MCF 10A (cell line): ENCODE data around the gene CD200R1. TPM values are rescaled to one million over a fixed set of nuclear protein-coding genes. Genes with fewer than 3 reads are reported as not detected.

ENCODE experiments used
- BruUV-seq: library from RNA; stranded (reverse); fragments of 400-500 nt; replicated peaks from 2 replicates; lab custom pipeline; 2021; lab: Mats Ljungman, UMichigan
- CTCF ChIA-PET: fragments of 300-600 bp; sonication (Branson Sonifier 250); formaldehyde crosslinking; extraction: SDS; loops from one replicate; lab custom pipeline; 2021; ENCODE audit warnings: antibody characterized with exemption, inconsistent platforms; lab: Yijun Ruan, JAX
- POLR2A ChIA-PET: fragments of 300-600, 350-650 bp; sonication (Branson Sonifier 250); formaldehyde crosslinking; extraction: SDS; loops from one replicate; lab custom pipeline; 2020; ENCODE audit warnings: antibody characterized with exemption, inconsistent platforms; lab: Yijun Ruan, JAX
- DNase-seq: peaks from one replicate; pipeline ENCODE4 v3.0.0-alpha.2; 2018; ENCODE audit not compliant: unreplicated experiment
- H3K27ac Mint-ChIP-seq: one replicate; pipeline ENCODE4 v1.8.0; 2022; ENCODE audit warnings: mild to moderate bottlenecking, low read depth, mixed read lengths; ENCODE audit not compliant: unreplicated experiment
- H3K27me3 Mint-ChIP-seq: one replicate; pipeline ENCODE4 v1.8.0; 2022; ENCODE audit warnings: mixed read lengths; ENCODE audit not compliant: insufficient read depth, unreplicated experiment
- H3K36me3 Mint-ChIP-seq: one replicate; pipeline ENCODE4 v1.8.0; 2022; ENCODE audit warnings: mild to moderate bottlenecking, moderate library complexity, mixed read lengths; ENCODE audit not compliant: insufficient read depth, unreplicated experiment
- H3K4me1 Mint-ChIP-seq: one replicate; pipeline ENCODE4 v1.8.0; 2022; ENCODE audit warnings: mixed read lengths; ENCODE audit not compliant: insufficient read depth, unreplicated experiment
- H3K4me3 Mint-ChIP-seq: one replicate; pipeline ENCODE4 v1.8.0; 2022; ENCODE audit warnings: mild to moderate bottlenecking, moderate library complexity, mixed read lengths; ENCODE audit not compliant: unreplicated experiment
- H3K9me3 Mint-ChIP-seq: one replicate; pipeline ENCODE4 v1.8.0; 2022; ENCODE audit warnings: mixed read lengths; ENCODE audit not compliant: unreplicated experiment
- intact Hi-C: fragments of 100-400 bp; cut with micrococcal nuclease; formaldehyde crosslinking; loops from 2 replicates; pipeline ENCODE4 v1.14.1; 2022
- total RNA-seq: library from RNA; stranded (reverse); gene quantifications from 2 replicates; pipeline ENCODE4 v1.2.3, GENCODE V29; 2022
- TF ChIP-seq, protein P1 (sequence below): fragments of 200-600 bp; IDR thresholded peaks from one replicate; pipeline ENCODE4 v1.8.0; 2022; ENCODE audit warnings: antibody characterized with exemption, mild to moderate bottlenecking; ENCODE audit not compliant: unreplicated experiment

The CD200R1 gene
- total RNA-seq, 1 experiment from 2014 or later: not detected

DNA sequence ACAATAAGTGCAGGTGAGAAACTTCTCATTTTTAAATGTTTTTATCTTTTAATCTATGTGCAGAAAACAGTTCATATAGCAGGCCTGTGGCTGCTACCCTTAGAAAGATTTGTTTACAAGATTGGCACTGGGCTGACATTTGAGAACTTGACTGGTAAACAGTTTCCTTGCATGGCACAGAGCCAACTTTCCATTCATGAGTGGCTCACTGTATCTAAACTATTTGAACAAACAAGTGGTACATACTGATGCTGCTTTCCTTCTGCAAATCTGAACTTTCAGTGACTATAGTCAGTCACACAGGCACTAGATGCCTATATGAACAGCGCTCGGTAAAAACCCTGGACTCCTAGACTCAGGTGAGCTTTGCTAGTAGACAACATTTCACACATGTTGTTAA, 9.6 kb upstream of the CD200R1 start:
- peaks cover 30% of the 10 kb centered on the region for H3K27me3 Mint-ChIP-seq
- no peak overlapping the region for H3K27ac Mint-ChIP-seq
- no peaks in the 10 kb centered on the region for H3K36me3 Mint-ChIP-seq
- H3K4me3 Mint-ChIP-seq: no peak overlapping the region
- TF ChIP-seq, protein P1, sequence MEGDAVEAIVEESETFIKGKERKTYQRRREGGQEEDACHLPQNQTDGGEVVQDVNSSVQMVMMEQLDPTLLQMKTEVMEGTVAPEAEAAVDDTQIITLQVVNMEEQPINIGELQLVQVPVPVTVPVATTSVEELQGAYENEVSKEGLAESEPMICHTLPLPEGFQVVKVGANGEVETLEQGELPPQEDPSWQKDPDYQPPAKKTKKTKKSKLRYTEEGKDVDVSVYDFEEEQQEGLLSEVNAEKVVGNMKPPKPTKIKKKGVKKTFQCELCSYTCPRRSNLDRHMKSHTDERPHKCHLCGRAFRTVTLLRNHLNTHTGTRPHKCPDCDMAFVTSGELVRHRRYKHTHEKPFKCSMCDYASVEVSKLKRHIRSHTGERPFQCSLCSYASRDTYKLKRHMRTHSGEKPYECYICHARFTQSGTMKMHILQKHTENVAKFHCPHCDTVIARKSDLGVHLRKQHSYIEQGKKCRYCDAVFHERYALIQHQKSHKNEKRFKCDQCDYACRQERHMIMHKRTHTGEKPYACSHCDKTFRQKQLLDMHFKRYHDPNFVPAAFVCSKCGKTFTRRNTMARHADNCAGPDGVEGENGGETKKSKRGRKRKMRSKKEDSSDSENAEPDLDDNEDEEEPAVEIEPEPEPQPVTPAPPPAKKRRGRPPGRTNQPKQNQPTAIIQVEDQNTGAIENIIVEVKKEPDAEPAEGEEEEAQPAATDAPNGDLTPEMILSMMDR: no peak
- ChIA-PET CTCF (interaction anchor here (0.7 to 7.6 kb wide), 6 partner anchors 8 to 422 kb away, joined by 3 to 103 read pairs (median 5); partner anchors contain the start of gene CCDC80), POLR2A (interaction anchor here (1.3 kb wide), 1 partner anchor 313 kb away, joined by 4 read pairs; no protein-coding TSS in a partner anchor)
- peak; percentile 30 for DNase-seq
- no TSS peak for BruUV-seq
- H3K9me3 Mint-ChIP-seq: no peaks in the 10 kb centered on the region
- no peaks in the 10 kb centered on the region for H3K4me1 Mint-ChIP-seq
- intact Hi-C loops: no loop called here

DNA sequence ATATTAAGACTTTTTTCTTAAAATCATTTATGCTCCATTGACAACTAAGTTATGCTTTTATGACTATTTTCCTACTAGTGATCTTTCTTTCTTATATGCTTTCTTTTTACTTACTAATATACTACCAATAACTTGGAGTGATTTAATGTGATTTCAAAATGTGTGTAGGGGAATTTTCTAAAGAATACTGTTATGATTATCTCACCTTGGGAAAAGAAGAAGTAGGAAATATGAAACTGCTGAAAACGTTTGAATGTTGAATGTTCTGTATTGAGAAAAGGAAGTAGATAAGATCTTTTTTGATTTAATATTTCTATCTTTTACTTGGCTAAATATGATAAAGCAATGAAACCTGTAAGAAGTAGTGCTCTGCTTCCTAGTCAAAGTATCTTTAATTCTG, 7.8 kb upstream of the CD200R1 start:
- Mint-ChIP-seq H3K36me3 (no peaks in the 10 kb centered on the region), H3K4me1 (no peaks in the 10 kb centered on the region), H3K9me3 (no peaks in the 10 kb centered on the region), H3K4me3 (no peak overlapping the region), H3K27ac (no peak overlapping the region), H3K27me3 (peaks cover 30% of the 10 kb centered on the region)
- BruUV-seq: no TSS peak
- CTCF ChIA-PET: interaction anchor here (0.8 to 7.6 kb wide), 5 partner anchors 9 to 400 kb away, joined by 3 to 103 read pairs (median 10); partner anchors contain the start of gene CCDC80
- TF ChIP-seq, protein P1: no peak
- POLR2A ChIA-PET: no interaction called here
- intact Hi-C loops: no loop called here
- no peak for DNase-seq

DNA sequence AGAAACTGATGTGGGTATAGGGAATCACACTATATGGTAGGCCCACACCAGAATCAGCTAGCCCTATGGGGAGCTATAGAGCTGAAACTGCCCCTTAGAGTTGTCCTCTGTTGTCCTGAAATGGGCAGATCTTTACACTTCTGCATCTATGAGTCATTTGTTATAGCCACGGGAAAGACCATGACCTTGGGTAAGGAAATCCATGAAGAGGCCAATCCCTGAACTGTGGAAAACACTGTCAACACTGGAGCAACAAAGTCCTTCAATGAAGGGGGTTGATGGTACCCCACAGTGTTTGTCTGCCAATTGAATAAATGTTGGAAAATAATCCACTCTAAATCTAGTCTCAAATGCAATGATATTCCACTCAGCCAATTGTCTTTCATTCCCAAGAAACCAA, 5.2 kb upstream of the CD200R1 start:
- Mint-ChIP-seq H3K9me3 (no peaks in the 10 kb centered on the region), H3K36me3 (no peaks in the 10 kb centered on the region), H3K27me3 (peaks cover 14% of the 10 kb centered on the region), H3K4me1 (no peaks in the 10 kb centered on the region), H3K4me3 (no peak overlapping the region), H3K27ac (no peak overlapping the region)
- TF ChIP-seq, protein P1: no peak
- intact Hi-C loops: no loop called here
- BruUV-seq: no TSS peak
- DNase-seq: no peak
- POLR2A ChIA-PET: interaction anchor here (0.9 to 1.8 kb wide), 3 partner anchors 246 to 342 kb away, joined by 3 to 7 read pairs (median 6); no protein-coding TSS in a partner anchor
- CTCF ChIA-PET: interaction anchor here (0.6 to 7.6 kb wide), 20 partner anchors 8 to 402 kb away, joined by 3 to 103 read pairs (median 5); partner anchors contain the start of genes CCDC80 and GTPBP8

DNA sequence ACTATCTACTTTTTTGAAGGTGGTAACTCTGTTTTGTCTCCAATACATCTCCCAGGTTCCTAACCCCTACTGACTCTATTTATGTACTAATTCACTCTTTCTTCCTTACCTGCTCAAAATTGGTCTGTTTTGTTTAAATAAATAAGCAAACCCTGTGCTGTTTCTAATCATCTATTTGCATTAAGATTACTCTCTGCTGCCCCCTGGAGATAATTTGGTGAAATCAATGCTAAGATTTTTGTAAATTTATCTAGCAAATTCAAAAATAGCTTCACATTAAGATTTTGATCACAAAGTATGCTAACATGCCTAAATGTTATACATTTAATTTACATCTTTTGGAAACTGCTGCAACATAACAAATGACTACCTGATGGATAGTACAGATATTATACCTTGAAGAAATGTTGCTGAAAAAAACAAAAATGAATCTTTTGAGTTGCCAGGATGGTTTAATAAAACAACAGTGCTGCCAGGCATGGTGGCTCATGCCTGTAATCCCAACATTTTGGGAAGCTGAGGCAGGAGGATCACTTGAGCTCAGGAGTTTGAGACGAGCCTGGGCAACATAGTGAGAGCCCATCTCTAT, 4.4 kb upstream of the CD200R1 start:
- Mint-ChIP-seq H3K4me3 (no peak overlapping the region), H3K27me3 (peaks cover 20% of the 10 kb centered on the region), H3K9me3 (no peaks in the 10 kb centered on the region), H3K4me1 (no peaks in the 10 kb centered on the region), H3K36me3 (no peaks in the 10 kb centered on the region), H3K27ac (no peak overlapping the region)
- no TSS peak for BruUV-seq
- CTCF ChIA-PET: interaction anchor here (0.6 to 7.6 kb wide), 39 partner anchors 9 to 1086 kb away, joined by 3 to 103 read pairs (median 4); partner anchors contain the start of genes CCDC80 and GTPBP8
- intact Hi-C loops: loop anchor here (1.0 to 10.0 kb wide), 4 partner anchors 165 to 397 kb away; no protein-coding TSS in a partner anchor
- DNase-seq: peak; percentile 56
- POLR2A ChIA-PET: interaction anchor here (1.0 to 1.8 kb wide), 4 partner anchors 9 to 342 kb away, joined by 3 to 7 read pairs (median 4); no protein-coding TSS in a partner anchor
- TF ChIP-seq, protein P1: peak; percentile 41
